HK-2 (cell line): ENCODE results near the gene PARP6.
"Not testable (repeated sequence)": the region's sequence is repeated elsewhere in the genome, so short reads cannot be mapped to it uniquely, and the experiment has no call there.

Experiments used
- DNase-seq: peaks from one replicate; pipeline ENCODE4 v3.0.0-alpha.2; 2018; ENCODE audit not compliant: unreplicated experiment

The PARP6 gene

DNA sequence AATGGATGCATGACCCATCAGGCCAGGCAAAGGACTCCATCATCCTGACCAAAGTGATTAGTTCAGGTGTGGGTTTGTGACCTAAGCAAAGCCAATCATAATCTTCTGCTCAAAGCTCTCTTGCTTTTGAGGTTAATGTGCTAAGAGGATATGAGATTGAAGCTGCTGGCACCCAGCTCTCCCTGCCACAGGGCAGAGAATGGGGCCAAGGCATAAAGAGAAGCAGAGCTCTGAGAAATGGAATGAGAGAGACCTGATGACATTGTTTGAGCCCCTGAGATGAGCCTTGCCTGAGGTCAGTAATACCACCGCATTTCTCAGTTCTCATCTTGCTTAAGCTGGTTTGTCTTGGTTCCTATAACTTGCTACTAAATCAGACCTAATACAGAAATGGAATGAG lies 6.4 kb upstream of the PARP6 start:
- no peak for DNase-seq

DNA sequence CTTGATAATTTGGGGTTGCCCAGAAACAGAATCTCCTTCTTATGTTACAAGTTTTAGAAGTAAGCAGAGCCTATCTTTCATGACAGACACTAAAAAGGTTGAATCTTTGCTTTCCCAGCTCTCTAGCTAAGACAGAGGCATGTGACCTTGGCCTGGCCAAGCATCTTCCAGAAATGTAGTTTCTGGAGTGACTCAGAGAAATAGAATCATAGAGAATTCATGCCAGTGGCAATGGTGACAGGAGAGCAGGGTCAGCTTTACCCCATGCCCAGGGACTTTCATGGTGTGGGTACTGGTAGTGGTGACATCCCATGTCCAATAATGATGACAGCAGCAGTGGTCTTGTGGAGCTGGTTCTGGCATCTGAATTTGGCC lies 4.0 kb upstream of the PARP6 start:
- DNase-seq, result no peak

DNA sequence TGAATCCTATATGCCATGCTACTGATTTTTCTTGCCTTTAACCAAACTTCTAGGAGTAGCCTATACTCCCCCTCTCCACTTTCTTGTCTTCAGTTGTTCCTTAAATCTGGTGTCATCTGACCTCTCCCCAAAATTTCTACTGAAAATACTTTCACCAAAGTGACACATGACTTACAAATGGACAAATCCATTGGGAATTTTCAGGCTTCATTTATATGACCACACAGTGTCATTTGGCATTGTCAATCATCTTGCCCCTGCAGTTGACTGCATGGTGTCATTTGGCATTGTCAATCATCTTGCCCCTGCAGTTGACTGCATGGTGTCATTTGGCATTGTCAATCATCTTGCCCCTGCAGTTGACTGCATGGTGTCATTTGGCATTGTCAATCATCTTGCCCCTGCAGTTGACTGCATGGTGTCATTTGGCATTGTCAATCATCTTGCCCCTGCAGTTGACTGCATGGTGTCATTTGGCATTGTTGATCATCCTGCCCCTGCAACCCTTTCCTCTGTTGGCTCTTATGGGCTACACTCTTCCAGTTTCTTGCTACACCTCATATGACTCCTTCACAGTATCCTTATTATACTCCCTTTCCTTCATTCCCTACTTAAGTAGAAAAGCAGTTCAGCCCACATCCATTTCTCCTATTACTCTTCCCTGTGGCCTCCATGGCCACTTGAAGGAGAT lies 3.4 kb upstream of the PARP6 start:
- not testable (repeated sequence) for DNase-seq

- no peak for DNase-seq
Measured at GRCh38 chr15:72272997-72273352, 621 bp upstream of the PARP6 start.

- peak; percentile 22 for DNase-seq
Measured at GRCh38 chr15:72271895-72272212, 500 bp downstream of the PARP6 start.

DNA sequence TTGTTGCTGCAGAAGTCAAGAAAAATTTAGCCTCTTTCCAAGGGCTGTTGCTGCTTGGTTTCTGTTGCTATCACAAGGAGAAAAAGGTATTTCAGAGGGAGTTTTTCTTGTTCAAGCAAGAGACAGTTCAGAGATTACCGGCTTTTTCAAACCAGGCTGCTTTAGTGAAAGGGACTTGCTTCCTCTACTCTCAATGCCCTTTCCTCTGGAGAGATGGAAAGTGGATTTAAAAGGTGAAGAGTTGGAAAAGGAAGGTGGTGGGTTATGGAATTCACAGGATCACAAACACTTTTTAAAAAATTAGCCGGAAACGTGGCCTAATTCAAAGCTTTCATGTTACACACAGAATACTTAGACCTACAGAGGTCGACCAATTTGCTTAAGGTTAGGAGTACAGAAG lies 1.1 kb downstream of the PARP6 start:
- no peak for DNase-seq

DNA sequence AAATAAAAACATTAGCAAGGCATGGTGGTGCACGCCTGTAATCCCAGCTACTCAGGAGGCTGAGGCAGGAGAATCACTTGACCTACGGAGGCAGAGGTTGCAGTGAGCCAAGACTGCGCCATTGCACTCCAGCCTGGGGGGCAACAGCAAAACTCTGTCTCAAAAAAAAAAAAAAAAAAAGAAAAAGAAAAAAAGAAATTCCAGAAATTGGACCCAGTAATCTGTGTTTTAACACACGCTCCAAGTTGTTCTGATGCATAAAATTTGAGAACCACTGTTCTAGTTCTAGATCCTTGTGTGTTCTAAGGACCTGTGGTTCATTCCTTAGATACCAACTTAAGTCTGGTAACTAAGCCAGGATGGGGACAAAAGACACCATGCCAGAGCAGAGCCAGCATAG lies 2.6 kb downstream of the PARP6 start:
- DNase-seq, result no peak

DNA sequence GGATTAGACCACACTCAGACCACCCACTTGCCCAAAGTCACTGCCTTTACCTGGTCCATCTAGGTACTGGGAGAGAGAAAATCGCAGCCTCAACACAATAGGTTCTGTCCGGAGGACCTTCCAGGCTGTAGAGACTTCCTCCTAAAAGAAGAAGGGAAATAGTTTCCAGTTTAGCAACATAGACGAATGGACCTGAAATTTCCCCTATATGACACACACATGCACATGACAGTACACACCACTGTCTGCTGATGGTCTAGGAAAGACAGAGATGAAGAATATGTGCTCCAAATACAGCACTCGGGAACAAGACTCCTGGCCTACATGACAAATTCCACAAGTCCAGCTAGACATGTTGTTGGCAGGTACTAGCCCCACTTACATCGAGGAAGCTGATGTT lies 7.3 kb downstream of the PARP6 start:
- DNase-seq, result no peak

GRCh38 chr15:72252663-72253299 lies 19.6 kb downstream of the PARP6 start:
- no peak for DNase-seq

GRCh38 chr15:72249142-72249810 lies 23.1 kb downstream of the PARP6 start:
- no peak for DNase-seq

GRCh38 chr15:72248514-72248913 lies 23.8 kb downstream of the PARP6 start:
- no peak for DNase-seq

DNA sequence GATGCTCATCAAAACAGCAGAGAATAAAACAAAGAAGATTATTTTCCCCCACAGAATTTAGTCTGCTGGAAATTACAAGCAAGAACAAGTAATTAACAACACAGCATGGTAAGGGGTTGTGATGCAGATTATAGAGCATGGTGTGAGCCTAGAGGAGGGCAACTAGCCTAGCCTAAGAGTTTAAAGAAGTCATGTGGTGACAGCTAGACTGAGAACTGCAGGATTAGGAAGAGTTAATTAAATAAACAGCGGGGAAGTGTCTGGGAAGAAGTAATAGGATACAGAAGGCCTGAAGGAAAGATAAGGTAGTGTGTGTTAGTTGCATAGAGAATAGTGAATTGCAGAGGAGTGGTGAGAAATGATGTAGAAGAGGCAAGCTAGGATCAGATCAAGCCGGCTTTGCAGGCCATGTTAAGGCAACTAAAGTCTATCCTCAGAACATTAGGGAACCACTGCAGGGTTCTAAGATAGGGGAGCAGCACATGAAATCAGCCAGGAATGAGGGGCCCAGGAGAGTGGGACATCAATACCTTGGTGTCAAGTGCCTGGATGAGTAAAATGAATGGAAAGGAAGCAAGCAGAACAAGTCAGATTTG lies 29.5 kb downstream of the PARP6 start:
- DNase-seq, result no peak

- DNase-seq, result no peak
Measured at GRCh38 chr15:72239652-72240051, 32.7 kb downstream of the PARP6 start.

DNA sequence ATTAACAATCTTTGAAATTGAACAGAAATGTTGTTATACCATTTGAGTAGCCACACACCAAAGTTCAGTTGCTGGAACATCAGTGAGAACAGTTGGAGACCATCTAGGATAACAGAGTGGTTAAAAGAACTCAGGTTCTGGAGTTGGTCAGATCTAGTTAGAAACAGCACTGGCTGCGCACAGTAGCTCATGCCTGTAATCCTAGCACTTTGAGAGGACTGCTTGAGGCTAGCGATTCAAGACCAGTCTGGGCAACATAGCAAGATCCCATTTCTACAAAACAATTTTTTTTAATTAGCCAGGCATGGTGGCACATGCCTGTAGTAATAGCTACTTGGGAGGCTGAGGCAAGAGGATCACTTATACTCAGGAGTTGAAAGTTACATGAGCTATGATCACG lies 33.8 kb downstream of the PARP6 start:
- no peak for DNase-seq

- DNase-seq, result no peak
Measured at GRCh38 chr15:72237853-72238224, 34.5 kb downstream of the PARP6 start.

DNA sequence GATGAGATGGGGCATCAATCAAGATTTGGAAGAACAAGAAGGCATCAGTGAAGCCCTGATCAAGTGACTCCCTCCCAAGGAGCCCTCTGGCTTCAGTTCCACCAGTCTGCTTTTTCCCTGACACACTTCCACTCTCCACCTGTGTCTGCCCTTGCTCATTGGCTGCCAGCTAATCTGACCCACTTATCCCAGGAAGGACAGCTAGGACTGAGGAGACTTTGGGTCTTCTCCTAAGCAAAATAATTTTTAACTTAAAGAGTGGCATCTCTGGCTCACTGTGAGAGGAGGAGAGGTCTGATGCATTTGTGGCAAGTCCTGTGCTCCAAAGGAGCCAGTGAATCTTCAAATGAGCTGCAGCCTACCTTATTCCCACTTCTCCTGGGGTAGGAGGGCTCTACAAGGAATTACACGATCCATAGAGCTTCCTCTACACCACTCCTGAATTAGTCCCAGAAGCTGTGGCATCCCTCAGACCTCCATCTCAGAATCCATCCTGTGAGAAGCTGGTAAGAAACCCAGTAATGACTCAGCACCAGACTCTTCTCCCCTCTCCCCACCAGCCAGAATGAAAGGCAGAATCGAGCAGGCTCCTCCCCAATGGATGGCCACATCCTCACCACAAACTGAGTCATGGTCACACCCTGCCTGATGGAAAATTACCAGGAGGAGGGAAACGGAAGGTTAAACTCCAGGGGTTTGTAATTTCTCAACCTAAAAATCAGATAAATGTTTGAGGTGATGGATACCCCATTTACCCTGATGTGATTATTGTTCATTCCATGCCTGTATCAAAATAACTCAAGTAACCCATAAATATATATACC lies 35.1 kb downstream of the PARP6 start:
- DNase-seq, result peak; percentile 80

DNA sequence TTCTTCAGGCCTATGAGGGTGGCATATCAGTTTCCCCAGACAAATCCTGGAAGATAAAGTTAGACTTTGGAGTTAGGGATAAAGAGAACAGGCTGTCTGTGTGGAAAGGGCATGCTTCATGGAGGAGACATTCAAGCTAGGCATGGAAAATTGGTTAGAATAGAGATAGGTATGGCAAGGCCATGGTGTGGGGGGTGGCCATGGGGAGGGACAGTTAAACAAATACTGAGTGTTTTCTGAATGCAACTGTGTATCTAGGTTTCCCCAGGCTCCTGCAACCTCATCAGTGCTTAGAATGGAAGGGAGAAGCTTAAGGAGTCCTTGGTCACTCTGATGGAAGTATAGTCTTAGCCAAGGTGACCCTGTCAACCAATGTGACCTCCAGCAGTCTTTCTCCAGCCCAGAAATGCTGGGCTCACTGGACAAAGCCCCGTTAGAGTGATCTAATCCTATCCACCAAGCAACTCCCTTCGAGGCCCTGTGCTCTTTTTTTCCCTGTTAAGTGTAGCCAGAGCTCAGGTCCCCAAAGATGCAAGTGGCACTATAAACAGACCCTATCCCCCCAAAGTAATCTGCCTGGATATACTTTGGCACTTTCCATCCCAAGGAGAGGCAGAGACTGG lies 35.9 kb downstream of the PARP6 start:
- DNase-seq, result no peak

DNA sequence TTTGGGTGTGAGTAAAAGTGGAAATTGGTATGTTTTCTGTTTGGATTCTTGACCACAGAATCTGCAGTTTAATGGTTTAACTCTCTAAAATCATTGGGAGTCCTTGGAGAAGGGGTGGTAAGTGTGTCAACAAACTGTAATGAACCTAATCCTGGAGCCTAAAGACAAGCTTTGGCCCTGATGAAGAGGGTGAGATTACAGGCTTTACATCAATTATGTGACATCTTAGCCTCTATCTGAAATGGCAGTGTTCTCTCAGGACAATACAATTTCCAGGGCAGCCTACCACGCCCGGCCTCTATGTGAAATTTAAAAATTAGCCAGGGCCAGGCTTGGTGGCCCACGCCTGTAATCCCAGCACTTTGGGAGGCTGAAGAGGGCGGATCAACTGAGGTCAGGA lies 37.1 kb downstream of the PARP6 start:
- DNase-seq, result no peak

- DNase-seq, result no peak
Measured at GRCh38 chr15:72233769-72234168, 38.6 kb downstream of the PARP6 start.

DNA sequence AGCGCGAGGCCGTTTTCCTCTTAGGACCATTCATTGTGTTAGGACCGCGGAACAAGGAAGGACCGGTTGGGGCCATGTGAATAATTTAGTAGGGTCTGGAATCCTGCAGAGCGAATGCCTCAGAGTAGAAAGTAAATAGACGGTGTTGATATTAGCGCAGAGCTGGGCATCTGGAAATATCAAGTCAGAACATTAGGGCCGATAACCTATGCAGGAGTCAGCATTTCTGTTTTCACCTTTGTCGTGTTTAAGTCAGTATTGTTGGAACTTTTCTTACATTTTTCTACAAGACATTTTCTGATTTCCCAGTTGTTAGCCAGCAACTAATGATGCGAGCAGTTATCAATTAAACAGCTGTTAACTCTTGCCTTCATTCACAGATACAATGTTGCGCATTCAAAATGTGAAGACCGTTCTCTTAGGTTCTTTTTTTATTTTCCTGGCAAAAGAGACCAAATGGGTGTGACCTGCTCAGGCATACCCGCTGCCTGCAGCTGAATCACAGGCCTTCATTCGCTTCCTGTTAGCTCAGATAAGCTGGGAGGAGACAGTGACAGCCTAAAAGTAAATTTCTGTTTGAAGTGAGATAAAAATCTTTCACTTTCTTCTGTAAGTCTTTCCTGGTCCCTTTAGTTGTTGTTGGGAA lies 40.4 kb downstream of the PARP6 start:
- no peak for DNase-seq

GRCh38 chr15:72231066-72231832 lies 41.1 kb downstream of the PARP6 start, which contains the start of gene PKM:
TSS of gene PKM (minus strand) at chr15:72231190. CDS start at chr15:72219097, 12,093 bp downstream.
- DNase-seq, result peak; percentile 95
